Ovary (tissue), 9 donors: ENCODE data around the gene SPATA19. TPM values are rescaled to one million over a fixed set of nuclear protein-coding genes. Genes with fewer than 3 reads are reported as not detected.

ENCODE experiments used
- DNase-seq, 5 donors: peaks; one replicate each; pipeline ENCODE4 v3.0.0-alpha.2; 2019 to 2020
- H3K27ac ChIP-seq, 2 donors: fragments of 200-600 bp; one replicate each; pipeline versions ENCODE4 v1.5.1 to v1.8.0; 2019 to 2022
- H3K27me3 ChIP-seq: fragments of 200-600 bp; one replicate; pipeline ENCODE4 v1.8.0; 2022
- H3K36me3 ChIP-seq: fragments of 200-600 bp; sonication (generic); one replicate; pipeline ENCODE4 v1.5.1; 2019
- H3K4me1 ChIP-seq: one replicate; pipeline ENCODE4 v1.8.1; 2013; ENCODE audit warnings: mild to moderate bottlenecking, moderate library complexity; ENCODE audit not compliant: insufficient read depth
- H3K4me3 ChIP-seq: fragments of 200-600 bp; sonication (generic); one replicate; pipeline ENCODE4 v1.5.1; 2017
- H3K9me3 ChIP-seq, 2 donors: fragments of 200-600 bp in 1 of 2; sonication (generic) in 1 of 2; one replicate each; pipeline versions ENCODE4 v1.5.1 to v1.8.1; 2013 to 2019; ENCODE audit warnings: mild to moderate bottlenecking in 1 of 2, moderate library complexity in 1 of 2
- EP300 ChIP-seq: sonication (generic); formaldehyde crosslinking; IDR thresholded peaks from one replicate; pipeline ENCODE4 v1.6.1; 2017; ENCODE audit warnings: antibody characterized with exemption
- POLR2A ChIP-seq: fragments of 450-650 bp; IDR thresholded peaks from one replicate; pipeline ENCODE4 v1.6.1; 2017; ENCODE audit warnings: antibody characterized with exemption, mild to moderate bottlenecking, moderate library complexity
- WGBS, 3 donors: extraction: QIAGEN DNeasy Blood & Tissue Kit in 1 of 3; methylation state at CpG; one replicate each; pipeline versions ENCODE4 v1.1.5 to v1.1.7; 2013 to 2017; 5-methylcytosine and 5-hydroxymethylcytosine counted together
- intact Hi-C, 4 donors: fragments of 100-400 bp; cut with DNase I; formaldehyde crosslinking; loops; one replicate each; pipeline versions ENCODE4 v1.11.0 to v1.15.1; 2022 to 2023
- polyA plus RNA-seq, 2 donors: library from polyadenylated mRNA; stranded (reverse); fragments of 200-250 nt in 1 of 2; fragments of 350-450 nt in 1 of 2; fragmentation: Illumina TruSeq in 1 of 2; extraction: RNeasy Lipid Tissue Mini Kit (QIAGEN cat#74804) in 1 of 2; gene quantifications; one replicate each; pipeline ENCODE4 v1.2.3, GENCODE V29; 2013 to 2014
- total RNA-seq, 7 donors: library from RNA; depleted of rRNA in 2 of 7; stranded (reverse); fragments of >200 nt in 2 of 7; fragmentation: NEBNext Ultra II Directional in 3 of 7; extraction: Animal tissue kit (Norgen Biotek cat#: 25700) in 3 of 7; gene quantifications; one replicate each; pipeline versions ENCODE4 v1.1.0 to v1.2.4, GENCODE V29; 2016 to 2023
- TF ChIP-seq, protein P1 (sequence below), 3 donors: fragments of 450-650 bp in 2 of 3; fragments of 200-600 bp in 1 of 3; IDR thresholded peaks; one replicate each; pipeline versions ENCODE4 v1.5.1 to v1.8.0; 2016 to 2022; ENCODE audit warnings: antibody characterized with exemption in 3 of 3, mild to moderate bottlenecking in 1 of 3
- donor health status: DM: no; HTN: no; CAD: no; lungs with moderate emphysema.
- donor health status: DM: no; HTN: no; CAD: no.
- donor health status: Bipolar disorder and iron deficiency.
- donor health status: DM: yes; HTN: yes; CAD: no.
- donor health status: DM: no; HTN: no; CAD: no.
- donor health status: DM: yes; HTN: yes; CAD: no.

The SPATA19 gene
- total and polyA plus RNA-seq, 9 donors = not detected

DNA sequence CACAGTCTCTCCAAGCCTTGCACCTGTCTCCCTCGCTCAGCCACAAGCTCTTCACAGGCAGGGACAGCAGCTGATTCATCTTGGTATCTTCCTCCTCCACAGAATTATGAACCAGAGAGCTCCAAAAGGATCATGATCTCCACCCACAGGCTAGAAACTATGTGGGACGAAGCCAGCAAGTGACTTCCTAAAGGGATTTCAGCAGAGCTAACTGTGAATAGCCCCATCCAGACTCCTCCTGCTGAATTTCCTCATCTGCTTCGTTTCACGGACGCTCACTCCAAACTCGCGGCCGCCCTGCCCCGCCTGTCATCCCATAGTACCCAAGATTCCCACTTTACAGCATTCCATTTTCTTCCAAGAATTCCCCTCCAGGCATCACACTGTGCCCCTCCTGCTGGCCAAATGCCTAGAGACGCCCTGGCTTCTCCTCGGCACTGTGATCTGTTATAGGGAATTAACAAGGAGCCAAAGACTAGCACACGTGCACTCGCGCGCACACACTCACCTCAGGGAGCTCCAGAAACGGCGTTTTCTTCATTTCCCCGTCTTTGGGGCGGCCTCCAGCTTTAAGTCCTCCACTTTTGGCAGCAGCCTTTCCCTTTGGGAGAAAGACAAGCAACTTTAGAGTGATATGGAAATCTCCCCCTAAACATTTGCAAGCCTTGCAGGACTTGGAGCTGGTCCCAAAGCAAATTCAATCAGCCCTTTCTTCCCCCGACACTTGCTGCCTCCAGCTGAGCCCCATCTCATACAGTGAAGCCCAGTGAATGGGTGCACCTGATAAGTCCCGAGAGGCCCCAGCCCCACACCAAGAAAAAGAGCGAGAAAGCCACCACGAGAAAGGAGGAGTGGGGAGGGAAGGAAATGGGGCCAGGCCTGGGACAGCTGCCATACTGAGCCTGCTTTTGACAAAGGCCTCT is 35.5 kb downstream of the SPATA19 start:
- intact Hi-C loops = no loop called here
- Histone ChIP-seq H3K27ac (no peak overlapping the region), H3K4me1 (no peaks in the 10 kb centered on the region), H3K36me3 (no peaks in the 10 kb centered on the region), H3K4me3 (no peak overlapping the region), H3K27me3 (no peaks in the 10 kb centered on the region), H3K9me3 (no peaks in the 10 kb centered on the region)
- DNase-seq = no peak
- 17 to 33% (median 20%) methylated on average over 23 of the region's 23 CpGs for WGBS, 3 donors
- TF ChIP-seq EP300 (no peak), POLR2A (no peak)
- TF ChIP-seq, protein P1, sequence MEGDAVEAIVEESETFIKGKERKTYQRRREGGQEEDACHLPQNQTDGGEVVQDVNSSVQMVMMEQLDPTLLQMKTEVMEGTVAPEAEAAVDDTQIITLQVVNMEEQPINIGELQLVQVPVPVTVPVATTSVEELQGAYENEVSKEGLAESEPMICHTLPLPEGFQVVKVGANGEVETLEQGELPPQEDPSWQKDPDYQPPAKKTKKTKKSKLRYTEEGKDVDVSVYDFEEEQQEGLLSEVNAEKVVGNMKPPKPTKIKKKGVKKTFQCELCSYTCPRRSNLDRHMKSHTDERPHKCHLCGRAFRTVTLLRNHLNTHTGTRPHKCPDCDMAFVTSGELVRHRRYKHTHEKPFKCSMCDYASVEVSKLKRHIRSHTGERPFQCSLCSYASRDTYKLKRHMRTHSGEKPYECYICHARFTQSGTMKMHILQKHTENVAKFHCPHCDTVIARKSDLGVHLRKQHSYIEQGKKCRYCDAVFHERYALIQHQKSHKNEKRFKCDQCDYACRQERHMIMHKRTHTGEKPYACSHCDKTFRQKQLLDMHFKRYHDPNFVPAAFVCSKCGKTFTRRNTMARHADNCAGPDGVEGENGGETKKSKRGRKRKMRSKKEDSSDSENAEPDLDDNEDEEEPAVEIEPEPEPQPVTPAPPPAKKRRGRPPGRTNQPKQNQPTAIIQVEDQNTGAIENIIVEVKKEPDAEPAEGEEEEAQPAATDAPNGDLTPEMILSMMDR (IDR thresholded peaks at IDR 0.05) = no peak

DNA sequence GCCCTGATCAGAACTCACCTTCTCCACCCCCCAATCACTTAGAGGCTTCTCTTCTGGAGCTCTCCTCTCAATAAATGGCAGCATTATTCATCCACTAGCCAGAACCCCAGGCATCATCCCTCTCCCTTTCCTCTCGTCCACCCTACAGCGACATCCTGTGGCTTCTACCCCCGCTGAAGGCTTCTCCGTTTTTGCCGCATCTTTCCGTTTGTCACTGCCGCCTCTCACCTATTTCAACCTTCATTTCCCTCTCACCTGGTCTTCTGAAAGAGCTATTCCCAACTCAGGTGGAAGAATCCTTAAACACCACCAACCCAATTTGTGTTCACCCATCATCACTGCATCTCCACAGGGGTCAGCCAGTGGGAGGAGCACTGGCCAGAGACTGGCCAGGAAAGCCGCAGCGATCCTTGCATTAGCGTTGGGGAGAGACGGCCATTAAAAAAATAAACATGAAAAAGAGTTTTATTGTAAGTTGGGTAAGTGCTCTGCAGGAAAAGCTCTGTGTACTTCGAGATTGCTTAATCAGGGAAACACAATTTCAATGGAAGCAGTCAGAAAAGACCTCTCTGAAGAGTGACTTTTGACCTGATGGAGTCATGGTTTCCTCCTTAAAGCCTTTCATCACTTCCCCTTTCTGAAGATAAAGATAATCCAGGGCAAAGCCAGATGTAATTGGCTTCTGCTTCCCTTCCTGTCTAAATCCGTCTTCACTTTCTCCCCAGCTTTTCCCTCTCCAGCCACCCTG is 36.7 kb downstream of the SPATA19 start:
- WGBS, 3 donors = 39 to 51% (median 45%) methylated on average over 13 of the region's 13 CpGs
- H3K4me1 ChIP-seq = no peaks in the 10 kb centered on the region
- no peaks in the 10 kb centered on the region for H3K9me3 ChIP-seq
- H3K27me3 ChIP-seq = no peaks in the 10 kb centered on the region
- no peak overlapping the region for H3K27ac ChIP-seq
- TF ChIP-seq EP300 (no peak), POLR2A (no peak)
- H3K4me3 ChIP-seq = no peak overlapping the region
- H3K36me3 ChIP-seq = no peaks in the 10 kb centered on the region
- intact Hi-C loops = no loop called here
- DNase-seq = no peak

DNA sequence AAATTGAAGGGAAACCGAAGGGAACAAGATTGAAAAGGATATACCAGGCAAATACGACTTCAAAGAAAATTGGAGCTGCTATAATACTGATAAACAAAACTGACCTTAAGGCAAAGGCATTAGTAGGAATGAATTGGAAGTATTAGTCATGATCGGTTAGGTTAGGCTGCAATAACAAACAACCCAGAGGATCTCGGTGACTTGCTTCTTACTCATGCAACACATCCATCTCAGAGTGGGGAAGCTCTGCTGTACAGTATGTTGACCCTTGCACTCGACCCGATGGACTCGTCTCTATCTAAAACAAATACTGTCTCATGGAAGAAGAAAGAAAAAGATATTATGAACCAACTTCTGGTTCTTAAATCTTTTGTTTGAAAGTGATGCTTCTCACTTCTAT is 42.3 kb downstream of the SPATA19 start:
- WGBS, 3 donors = 79 to 86% (median 80%) methylated on average over 7 of the region's 7 CpGs
- no peak overlapping the region for H3K27ac ChIP-seq
- H3K4me1 ChIP-seq = no peaks in the 10 kb centered on the region
- no peak for DNase-seq
- intact Hi-C loops = no loop called here
- H3K4me3 ChIP-seq = no peak overlapping the region
- no peaks in the 10 kb centered on the region for H3K36me3 ChIP-seq
- no peaks in the 10 kb centered on the region for H3K27me3 ChIP-seq
- H3K9me3 ChIP-seq = no peaks in the 10 kb centered on the region
- TF ChIP-seq, protein P1 (IDR thresholded peaks at IDR 0.05) = no peak
- TF ChIP-seq POLR2A (no peak), EP300 (no peak)

- TF ChIP-seq EP300 (no peak), POLR2A (no peak)
- TF ChIP-seq, protein P1 (IDR thresholded peaks at IDR 0.05) = no peak
- Histone ChIP-seq H3K4me1 (no peaks in the 10 kb centered on the region), H3K9me3 (no peaks in the 10 kb centered on the region), H3K27me3 (no peaks in the 10 kb centered on the region), H3K36me3 (no peaks in the 10 kb centered on the region), H3K4me3 (no peak overlapping the region), H3K27ac (no peak overlapping the region)
- WGBS, 3 donors = 68 to 78% (median 77%) methylated on average over 4 of the region's 4 CpGs
- DNase-seq = no peak
- intact Hi-C loops = no loop called here
These were observed 44.0 kb downstream of the SPATA19 start for GRCh38 chr11:133801356-133801755.
